ENCODE results near the gene MRPL47.
A peak's percentile ranks its signal among the peaks of the same experiment; 100 is the strongest.

MRPL47 gene

GRCh38 chr3:179562591-179563270 is 41.7 kb downstream of the MRPL47 start, which contains the start of gene ACTL6A:
TSS of gene ACTL6A (plus strand) at chr3:179562926. CDS start at chr3:179563093, 167 bp downstream.
- DNase-seq (ENCODE audit: low read depth): peak; percentile 98
- peak within 1 kb of the TSS; percentile 89 for H3K4me3 ChIP-seq (ENCODE audit: low read depth, low read length)
- TF ChIP-seq, protein P1, sequence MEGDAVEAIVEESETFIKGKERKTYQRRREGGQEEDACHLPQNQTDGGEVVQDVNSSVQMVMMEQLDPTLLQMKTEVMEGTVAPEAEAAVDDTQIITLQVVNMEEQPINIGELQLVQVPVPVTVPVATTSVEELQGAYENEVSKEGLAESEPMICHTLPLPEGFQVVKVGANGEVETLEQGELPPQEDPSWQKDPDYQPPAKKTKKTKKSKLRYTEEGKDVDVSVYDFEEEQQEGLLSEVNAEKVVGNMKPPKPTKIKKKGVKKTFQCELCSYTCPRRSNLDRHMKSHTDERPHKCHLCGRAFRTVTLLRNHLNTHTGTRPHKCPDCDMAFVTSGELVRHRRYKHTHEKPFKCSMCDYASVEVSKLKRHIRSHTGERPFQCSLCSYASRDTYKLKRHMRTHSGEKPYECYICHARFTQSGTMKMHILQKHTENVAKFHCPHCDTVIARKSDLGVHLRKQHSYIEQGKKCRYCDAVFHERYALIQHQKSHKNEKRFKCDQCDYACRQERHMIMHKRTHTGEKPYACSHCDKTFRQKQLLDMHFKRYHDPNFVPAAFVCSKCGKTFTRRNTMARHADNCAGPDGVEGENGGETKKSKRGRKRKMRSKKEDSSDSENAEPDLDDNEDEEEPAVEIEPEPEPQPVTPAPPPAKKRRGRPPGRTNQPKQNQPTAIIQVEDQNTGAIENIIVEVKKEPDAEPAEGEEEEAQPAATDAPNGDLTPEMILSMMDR (IDR thresholded peaks at IDR 0.05; ENCODE audit: control insufficient read depth, extremely low read depth, insufficient read depth): no peak

DNA sequence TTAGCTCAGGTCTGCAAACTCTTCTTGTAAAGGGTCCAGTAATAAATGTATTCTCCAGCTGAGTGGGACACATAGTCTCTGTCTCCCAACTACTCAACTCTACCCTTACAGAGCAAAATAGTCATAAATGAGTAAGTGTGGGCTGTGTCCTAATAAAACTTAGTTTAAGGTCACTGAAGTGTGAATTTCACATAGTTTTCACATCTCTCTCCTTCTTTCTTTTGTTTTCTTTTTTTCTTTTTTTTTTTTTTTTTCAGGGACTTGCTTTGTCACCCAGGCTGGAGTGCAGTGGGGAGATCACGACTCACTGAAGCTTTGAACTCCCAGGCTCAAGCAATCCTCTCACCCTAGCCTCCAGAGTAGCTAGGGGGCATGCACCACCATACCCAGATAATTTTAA is 43.6 kb downstream of the MRPL47 start:
- DNase-seq (ENCODE audit: low read depth): no peak
- no peak overlapping the region for H3K4me3 ChIP-seq (ENCODE audit: low read depth, low read length)
- TF ChIP-seq, protein P1 (IDR thresholded peaks at IDR 0.05; ENCODE audit: control insufficient read depth, extremely low read depth, insufficient read depth): no peak

- TF ChIP-seq, protein P1 (IDR thresholded peaks at IDR 0.05; ENCODE audit: control insufficient read depth, extremely low read depth, insufficient read depth): peak; percentile 92
- H3K4me3 ChIP-seq (ENCODE audit: low read depth, low read length): no peak overlapping the region
- DNase-seq (ENCODE audit: low read depth): peak; percentile 51
Observed at GRCh38 chr3:179558742-179559364, 45.6 kb downstream of the MRPL47 start.

DNA sequence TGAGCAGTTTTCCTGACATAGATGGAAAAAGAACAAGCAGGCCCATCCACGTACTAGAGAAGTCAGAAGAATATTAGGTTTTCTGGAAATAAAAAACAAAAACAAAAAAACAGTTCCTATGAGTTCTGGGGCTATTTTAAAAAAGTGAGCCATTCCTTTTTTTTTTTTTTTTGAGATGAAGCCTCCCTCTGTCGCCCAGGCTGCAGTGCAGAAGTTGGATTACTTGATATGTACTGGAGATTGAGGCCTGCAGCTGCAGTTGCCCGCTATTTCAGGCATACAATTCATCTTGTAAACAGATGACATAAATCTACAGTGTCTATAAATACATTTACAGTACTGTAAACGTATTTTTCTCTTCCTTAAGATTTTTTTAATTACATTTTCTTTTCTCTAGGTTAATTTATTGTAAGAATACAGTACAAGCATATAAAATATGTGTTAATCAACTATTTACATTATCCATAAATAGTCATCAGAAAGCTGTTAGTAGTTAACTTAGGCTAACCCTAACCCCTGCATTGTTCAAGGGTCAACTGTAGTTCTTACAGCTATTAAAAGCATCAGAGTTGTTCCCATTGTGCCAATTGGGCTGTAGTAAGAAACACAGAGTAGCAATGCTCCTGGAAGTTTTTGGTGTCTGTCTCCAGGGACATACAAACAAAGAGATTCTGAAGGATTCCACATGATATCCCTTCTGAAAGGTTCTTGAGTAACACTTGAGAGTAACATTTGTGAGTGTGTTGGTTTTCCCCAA is 52.9 kb downstream of the MRPL47 start:
- TF ChIP-seq, protein P1 (IDR thresholded peaks at IDR 0.05; ENCODE audit: control insufficient read depth, extremely low read depth, insufficient read depth): no peak
- DNase-seq (ENCODE audit: low read depth): no peak
- no peak overlapping the region for H3K4me3 ChIP-seq (ENCODE audit: low read depth, low read length)

- peak; percentile 30 for DNase-seq (ENCODE audit: low read depth)
- no peak overlapping the region for H3K4me3 ChIP-seq (ENCODE audit: low read depth, low read length)
- TF ChIP-seq, protein P1 (IDR thresholded peaks at IDR 0.05; ENCODE audit: control insufficient read depth, extremely low read depth, insufficient read depth): no peak
Observed at GRCh38 chr3:179546814-179547241, 57.6 kb downstream of the MRPL47 start.

DNA sequence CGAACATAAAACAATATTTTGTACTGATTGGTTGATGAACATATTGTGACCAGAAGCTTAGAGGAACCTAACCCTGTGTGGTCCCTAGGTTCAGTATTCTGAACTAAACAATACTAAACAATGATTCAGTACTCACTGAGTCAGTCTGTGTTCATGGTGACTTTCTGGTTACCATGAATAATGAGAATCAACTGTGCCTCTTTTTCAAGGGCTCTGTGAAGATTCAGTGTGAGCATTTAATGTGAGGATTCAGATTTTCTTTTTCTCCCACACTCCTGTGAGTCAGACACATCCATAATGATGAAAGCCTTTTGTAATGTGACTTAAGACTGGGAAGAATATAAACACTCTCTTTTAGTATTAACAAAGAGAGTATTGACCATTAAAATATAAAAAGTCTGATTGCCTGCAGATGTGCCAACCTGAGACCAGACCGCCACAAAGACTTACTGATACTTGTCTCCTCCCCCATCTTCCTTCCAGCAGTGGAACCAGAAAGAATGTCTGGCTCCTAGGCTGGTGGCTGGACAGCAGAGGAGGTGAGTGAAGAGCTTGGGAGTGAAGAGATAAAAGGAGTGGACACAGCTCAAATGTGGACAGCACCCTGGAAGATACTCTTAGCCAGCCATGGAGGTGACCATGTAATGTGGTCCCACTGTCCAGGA is 59.3 kb downstream of the MRPL47 start:
- DNase-seq (ENCODE audit: low read depth): no peak
- TF ChIP-seq, protein P1 (IDR thresholded peaks at IDR 0.05; ENCODE audit: control insufficient read depth, extremely low read depth, insufficient read depth): no peak

More for the DNA sequence above, 59.3 kb downstream of the MRPL47 start:
- no peak overlapping the region for H3K4me3 ChIP-seq (ENCODE audit: low read depth, low read length)

All from LNCaP clone FGC (cell line).